GM19035 (cell line): ENCODE results near the gene MARCHF5.

ENCODE experiments used
- ATAC-seq: cut with Tn5 transposase; IDR thresholded peaks from one replicate; pipeline ENCODE4 v1.9.1; 2021; ENCODE audit not compliant: unreplicated experiment

Gene MARCHF5

GRCh38 chr10:92290837-92291615 is at the start of gene MARCHF5, which contains the start of gene CPEB3:
MARCHF5 (plus strand) TSS chr10:92291167; CDS start chr10:92291495, 328 bp downstream.
CPEB3 (minus strand) TSS chr10:92291078; CDS start chr10:92240350, 50,728 bp downstream.
- ATAC-seq = peak; percentile 97

- ATAC-seq = no peak
Measured at GRCh38 chr10:92241501-92241900, 49.5 kb upstream of the MARCHF5 start.

- ATAC-seq = no peak
Measured at GRCh38 chr10:92242380-92242779, 48.6 kb upstream of the MARCHF5 start.

- ATAC-seq = no peak
Measured at GRCh38 chr10:92242910-92243671, 47.9 kb upstream of the MARCHF5 start.

GRCh38 chr10:92244796-92245195 is 46.2 kb upstream of the MARCHF5 start:
- peak; percentile 36 for ATAC-seq

- no peak for ATAC-seq
Measured at GRCh38 chr10:92248566-92248965, 42.4 kb upstream of the MARCHF5 start.

- ATAC-seq = no peak
Measured at GRCh38 chr10:92263396-92263795, 27.6 kb upstream of the MARCHF5 start.

- ATAC-seq = no peak
Measured at GRCh38 chr10:92264249-92264648, 26.7 kb upstream of the MARCHF5 start.

GRCh38 chr10:92265687-92266258 is 25.2 kb upstream of the MARCHF5 start:
- ATAC-seq = peak; percentile 66

- ATAC-seq = no peak
Measured at GRCh38 chr10:92267343-92267742, 23.6 kb upstream of the MARCHF5 start.

GRCh38 chr10:92268748-92269147 is 22.2 kb upstream of the MARCHF5 start:
- ATAC-seq = no peak

- no peak for ATAC-seq
Measured at GRCh38 chr10:92274071-92274470, 16.9 kb upstream of the MARCHF5 start.

GRCh38 chr10:92278996-92279696 is 11.8 kb upstream of the MARCHF5 start:
- ATAC-seq = no peak

- ATAC-seq = no peak
Measured at GRCh38 chr10:92284112-92284704, 6.8 kb upstream of the MARCHF5 start.

- peak; percentile 19 for ATAC-seq
Measured at GRCh38 chr10:92290076-92290836, 711 bp upstream of the MARCHF5 start.

- ATAC-seq = peak; percentile 19
Measured at GRCh38 chr10:92291616-92291865, 574 bp downstream of the MARCHF5 start.

- ATAC-seq = no peak
Measured at GRCh38 chr10:92291921-92292845, 1.2 kb downstream of the MARCHF5 start.

GRCh38 chr10:92298487-92298886 is 7.5 kb downstream of the MARCHF5 start:
- ATAC-seq = no peak

GRCh38 chr10:92303096-92303495 is 12.1 kb downstream of the MARCHF5 start:
- no peak for ATAC-seq
